A673 (cell line): ENCODE results near the gene THSD4. TPM values are rescaled to one million over a fixed set of nuclear protein-coding genes. Genes with fewer than 3 reads are reported as not detected.

ENCODE experiments used
- BruUV-seq: library from RNA; stranded (reverse); fragments of 400-500 nt; replicated peaks from 2 replicates; lab custom pipeline; 2021; lab: Mats Ljungman, UMichigan
- CTCF ChIA-PET: fragments of 300-600 bp; sonication (Branson Sonifier 250); formaldehyde crosslinking; loops from one replicate; lab custom pipeline; 2022; ENCODE audit warnings: antibody characterized with exemption; lab: Charles Lee
- POLR2A ChIA-PET: fragments of 300-600 bp; sonication (Branson Sonifier 250); formaldehyde crosslinking; loops from one replicate; lab custom pipeline; 2022; ENCODE audit warnings: antibody characterized with exemption; ENCODE audit not compliant: low non-redundant PET; lab: Charles Lee
- DNase-seq: peaks from one replicate; pipeline ENCODE4 v3.0.0-alpha.2; 2015; ENCODE audit warnings: low spot score
- H3K27ac ChIP-seq: fragments of 200-600 bp; sonication (generic); 2 replicates; pipeline ENCODE4 v1.5.1; 2016; ENCODE audit warnings: mixed run types, low read depth, mild to moderate bottlenecking, mixed read lengths, antibody characterized with exemption, low read length; ENCODE audit not compliant: poor library complexity, severe bottlenecking
- H3K27me3 ChIP-seq: fragments of 200-600 bp; sonication (generic); replicated peaks from 2 replicates; pipeline ENCODE4 v1.6.1; 2017; ENCODE audit warnings: mixed run types, low read depth, mild to moderate bottlenecking, mixed read lengths, antibody characterized with exemption, low read length; ENCODE audit not compliant: insufficient read depth, poor library complexity
- H3K36me3 ChIP-seq: fragments of 200-600 bp; sonication (generic); 2 replicates; pipeline ENCODE4 v1.6.1; 2016; ENCODE audit warnings: mixed run types, mild to moderate bottlenecking, mixed read lengths, antibody characterized with exemption, low read length; ENCODE audit not compliant: insufficient read depth, poor library complexity, severe bottlenecking
- H3K4me1 ChIP-seq: fragments of 200-600 bp; sonication (generic); 2 replicates; pipeline ENCODE4 v1.6.1; 2017; ENCODE audit warnings: mixed run types, mild to moderate bottlenecking, mixed read lengths, antibody characterized with exemption, low read length; ENCODE audit not compliant: insufficient read depth, poor library complexity, severe bottlenecking
- H3K4me3 ChIP-seq: fragments of 200-600 bp; sonication (generic); 2 replicates; pipeline ENCODE4 v1.5.1; 2016; ENCODE audit warnings: low read depth, mixed run types, mild to moderate bottlenecking, mixed read lengths, low read length; ENCODE audit not compliant: poor library complexity, severe bottlenecking
- H3K9me3 ChIP-seq: fragments of 200-600 bp; sonication (generic); 2 replicates; pipeline ENCODE4 v1.6.1; 2016; ENCODE audit warnings: mixed run types, low read depth, mild to moderate bottlenecking, mixed read lengths, antibody characterized with exemption, low read length; ENCODE audit not compliant: poor library complexity, severe bottlenecking
- EZH2 ChIP-seq: fragments of 200-600 bp; sonication (generic); IDR thresholded peaks from 2 replicates; pipeline ENCODE4 v1.6.1; 2017; ENCODE audit warnings: borderline replicate concordance, low read depth, mild to moderate bottlenecking, mixed read lengths, antibody characterized with exemption, low read length; ENCODE audit not compliant: poor library complexity, severe bottlenecking
- intact Hi-C: fragments of 100-400 bp; cut with micrococcal nuclease; formaldehyde crosslinking; loops from one replicate; pipeline ENCODE4 v1.10.0; 2022; ENCODE audit not compliant: unreplicated experiment
- total RNA-seq: library from RNA; stranded (reverse); gene quantifications from 2 replicates; pipeline ENCODE4 v1.2.3, GENCODE V29; 2021
- TF ChIP-seq, protein P1 (sequence below): fragments of 300-800, 200-600 bp; sonication (generic); conservative IDR thresholded peaks from 2 replicates; pipeline ENCODE4 v1.5.1; 2017; ENCODE audit warnings: low read depth, mild to moderate bottlenecking, antibody characterized with exemption, low read length, moderate library complexity, mixed read lengths

Gene THSD4
- total RNA-seq, 1 experiment from 2014 or later = 2.4 TPM

GRCh38 chr15:71272932-71273331 lies 157.7 kb downstream of the THSD4 start:
- Histone ChIP-seq H3K36me3 (no peaks in the 10 kb centered on the region), H3K27me3 (no peaks in the 10 kb centered on the region), H3K4me3 (no peak overlapping the region), H3K9me3 (no peaks in the 10 kb centered on the region), H3K4me1 (peaks cover 38% of the 10 kb centered on the region), H3K27ac (no peak overlapping the region)
- CTCF ChIA-PET = no interaction called here
- no TSS peak for BruUV-seq
- no peak for DNase-seq
- POLR2A ChIA-PET = no interaction called here
- no peak for TF ChIP-seq EZH2
- TF ChIP-seq, protein P1, sequence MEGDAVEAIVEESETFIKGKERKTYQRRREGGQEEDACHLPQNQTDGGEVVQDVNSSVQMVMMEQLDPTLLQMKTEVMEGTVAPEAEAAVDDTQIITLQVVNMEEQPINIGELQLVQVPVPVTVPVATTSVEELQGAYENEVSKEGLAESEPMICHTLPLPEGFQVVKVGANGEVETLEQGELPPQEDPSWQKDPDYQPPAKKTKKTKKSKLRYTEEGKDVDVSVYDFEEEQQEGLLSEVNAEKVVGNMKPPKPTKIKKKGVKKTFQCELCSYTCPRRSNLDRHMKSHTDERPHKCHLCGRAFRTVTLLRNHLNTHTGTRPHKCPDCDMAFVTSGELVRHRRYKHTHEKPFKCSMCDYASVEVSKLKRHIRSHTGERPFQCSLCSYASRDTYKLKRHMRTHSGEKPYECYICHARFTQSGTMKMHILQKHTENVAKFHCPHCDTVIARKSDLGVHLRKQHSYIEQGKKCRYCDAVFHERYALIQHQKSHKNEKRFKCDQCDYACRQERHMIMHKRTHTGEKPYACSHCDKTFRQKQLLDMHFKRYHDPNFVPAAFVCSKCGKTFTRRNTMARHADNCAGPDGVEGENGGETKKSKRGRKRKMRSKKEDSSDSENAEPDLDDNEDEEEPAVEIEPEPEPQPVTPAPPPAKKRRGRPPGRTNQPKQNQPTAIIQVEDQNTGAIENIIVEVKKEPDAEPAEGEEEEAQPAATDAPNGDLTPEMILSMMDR = no peak
- intact Hi-C loops = no loop called here

GRCh38 chr15:71273731-71274447 lies 158.6 kb downstream of the THSD4 start:
- peak overlapping the region; percentile 70 for H3K27ac ChIP-seq
- CTCF ChIA-PET = no interaction called here
- peaks cover 48% of the 10 kb centered on the region for H3K4me1 ChIP-seq
- intact Hi-C loops = no loop called here
- H3K9me3 ChIP-seq = no peaks in the 10 kb centered on the region
- DNase-seq = no peak
- no TSS peak for BruUV-seq
- no peak for TF ChIP-seq EZH2
- TF ChIP-seq, protein P1 = no peak
- POLR2A ChIA-PET = no interaction called here
- H3K4me3 ChIP-seq = no peak overlapping the region
- H3K27me3 ChIP-seq = no peaks in the 10 kb centered on the region
- H3K36me3 ChIP-seq = no peaks in the 10 kb centered on the region

DNA sequence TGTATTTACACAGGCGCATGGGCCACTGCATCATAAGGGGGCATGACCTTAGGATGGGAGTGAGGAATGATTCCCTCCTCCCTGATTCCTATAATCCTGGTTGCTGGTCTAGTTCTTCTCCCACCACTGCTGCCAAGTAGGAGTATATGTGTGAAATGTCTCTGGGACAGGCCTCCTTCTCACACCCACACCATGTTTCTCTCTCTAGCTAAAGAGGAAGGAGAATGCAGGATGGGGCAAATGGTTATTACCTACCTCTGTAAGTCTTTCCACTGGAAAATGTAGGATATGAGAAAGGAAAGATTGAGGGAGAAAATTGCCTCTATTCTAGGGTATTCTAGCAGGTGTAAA lies 159.2 kb downstream of the THSD4 start:
- Histone ChIP-seq H3K9me3 (no peaks in the 10 kb centered on the region), H3K4me3 (no peak overlapping the region), H3K27ac (peak overlapping the region; percentile 70), H3K36me3 (no peaks in the 10 kb centered on the region), H3K4me1 (peaks cover 53% of the 10 kb centered on the region), H3K27me3 (no peaks in the 10 kb centered on the region)
- POLR2A ChIA-PET = no interaction called here
- no TSS peak for BruUV-seq
- intact Hi-C loops = no loop called here
- DNase-seq = no peak
- TF ChIP-seq EZH2 = no peak
- TF ChIP-seq, protein P1 = no peak
- CTCF ChIA-PET = no interaction called here
